ENCODE measurements around the gene ZMAT2. TPM values are rescaled to one million over a fixed set of nuclear protein-coding genes. Genes with fewer than 3 reads are reported as not detected.

Gene ZMAT2
- total RNA-seq, 1 experiment from 2014 or later = 55.3 TPM

DNA sequence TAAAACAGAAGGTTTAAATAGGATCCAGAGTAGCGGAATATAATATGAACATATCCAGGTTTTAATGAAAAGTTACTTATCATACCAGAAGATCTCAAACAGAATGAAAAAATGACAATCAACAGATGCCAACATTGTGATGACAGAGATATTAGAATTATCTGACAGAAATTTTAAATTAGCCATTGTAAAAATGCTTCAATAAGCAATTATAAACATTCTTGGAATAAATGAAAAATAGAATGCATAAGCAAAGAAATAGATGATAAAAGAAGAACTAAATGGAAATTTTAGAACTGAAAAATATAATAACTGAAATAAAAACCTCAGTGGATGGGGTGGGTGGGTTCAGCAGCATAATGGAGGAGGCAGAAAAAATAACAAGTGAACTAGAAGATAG is 37.2 kb downstream of the ZMAT2 start:
- ATAC-seq (no peak), DNase-seq (ENCODE audit: low read depth, low spot score) (no peak)
- H2AFZ ChIP-seq (ENCODE audit: low read depth, low read length, poor library complexity, severe bottlenecking) = no peak overlapping the region
- CTCF ChIA-PET = no interaction called here
- no peaks in the 10 kb centered on the region for H3K9me3 ChIP-seq (ENCODE audit: control insufficient read depth in 1 of 2, insufficient read depth in 1 of 2, low read depth in 1 of 2, low read length in 2 of 2)
- no peaks in the 10 kb centered on the region for H3K79me2 ChIP-seq (ENCODE audit: insufficient read depth, low read length)
- H3K4me3 ChIP-seq (replicated peaks in 1 of 2; ENCODE audit: low read depth in 1 of 2, low read length in 2 of 2) = no peak overlapping the region
- RAD21 ChIA-PET (ENCODE audit: low non-redundant PET in 1 of 2, low total read pairs in 2 of 2, uncharacterized antibody in 2 of 2, unreplicated experiment in 2 of 2) = no interaction called here
- intact Hi-C loops (cut with micrococcal nuclease) = no loop called here
- H3K9ac ChIP-seq (ENCODE audit: low read length) = no peak overlapping the region
- no peaks in the 10 kb centered on the region for H4K20me1 ChIP-seq (ENCODE audit: insufficient read depth)
- POLR2A ChIA-PET = no interaction called here
- H3K27ac ChIP-seq (ENCODE audit: low read depth, low read length) = no peak overlapping the region
- H3K4me2 ChIP-seq (ENCODE audit: low read length) = no peak overlapping the region
- no TSS peak for BruUV-seq (replicated peaks)
- no peak for TF ChIP-seq EGR1 (IDR thresholded peaks at IDR 0.05; ENCODE audit: low read depth)
- TF ChIP-seq, protein P1, sequence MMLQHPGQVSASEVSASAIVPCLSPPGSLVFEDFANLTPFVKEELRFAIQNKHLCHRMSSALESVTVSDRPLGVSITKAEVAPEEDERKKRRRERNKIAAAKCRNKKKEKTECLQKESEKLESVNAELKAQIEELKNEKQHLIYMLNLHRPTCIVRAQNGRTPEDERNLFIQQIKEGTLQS (IDR thresholded peaks at IDR 0.05) = no peak
- no peak for TF ChIP-seq EZH2phosphoT487 (IDR thresholded peaks at IDR 0.05; ENCODE audit: borderline replicate concordance)
- TF ChIP-seq, protein P2, sequence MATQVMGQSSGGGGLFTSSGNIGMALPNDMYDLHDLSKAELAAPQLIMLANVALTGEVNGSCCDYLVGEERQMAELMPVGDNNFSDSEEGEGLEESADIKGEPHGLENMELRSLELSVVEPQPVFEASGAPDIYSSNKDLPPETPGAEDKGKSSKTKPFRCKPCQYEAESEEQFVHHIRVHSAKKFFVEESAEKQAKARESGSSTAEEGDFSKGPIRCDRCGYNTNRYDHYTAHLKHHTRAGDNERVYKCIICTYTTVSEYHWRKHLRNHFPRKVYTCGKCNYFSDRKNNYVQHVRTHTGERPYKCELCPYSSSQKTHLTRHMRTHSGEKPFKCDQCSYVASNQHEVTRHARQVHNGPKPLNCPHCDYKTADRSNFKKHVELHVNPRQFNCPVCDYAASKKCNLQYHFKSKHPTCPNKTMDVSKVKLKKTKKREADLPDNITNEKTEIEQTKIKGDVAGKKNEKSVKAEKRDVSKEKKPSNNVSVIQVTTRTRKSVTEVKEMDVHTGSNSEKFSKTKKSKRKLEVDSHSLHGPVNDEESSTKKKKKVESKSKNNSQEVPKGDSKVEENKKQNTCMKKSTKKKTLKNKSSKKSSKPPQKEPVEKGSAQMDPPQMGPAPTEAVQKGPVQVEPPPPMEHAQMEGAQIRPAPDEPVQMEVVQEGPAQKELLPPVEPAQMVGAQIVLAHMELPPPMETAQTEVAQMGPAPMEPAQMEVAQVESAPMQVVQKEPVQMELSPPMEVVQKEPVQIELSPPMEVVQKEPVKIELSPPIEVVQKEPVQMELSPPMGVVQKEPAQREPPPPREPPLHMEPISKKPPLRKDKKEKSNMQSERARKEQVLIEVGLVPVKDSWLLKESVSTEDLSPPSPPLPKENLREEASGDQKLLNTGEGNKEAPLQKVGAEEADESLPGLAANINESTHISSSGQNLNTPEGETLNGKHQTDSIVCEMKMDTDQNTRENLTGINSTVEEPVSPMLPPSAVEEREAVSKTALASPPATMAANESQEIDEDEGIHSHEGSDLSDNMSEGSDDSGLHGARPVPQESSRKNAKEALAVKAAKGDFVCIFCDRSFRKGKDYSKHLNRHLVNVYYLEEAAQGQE (IDR thresholded peaks at IDR 0.05; ENCODE audit: low read depth) = no peak
- no peak for TF ChIP-seq SIN3A (IDR thresholded peaks at IDR 0.05; ENCODE audit: low read depth)
- TF ChIP-seq RAD21 (IDR thresholded peaks at IDR 0.05; ENCODE audit: low read depth) = no peak
- TF ChIP-seq FOSL1 (IDR thresholded peaks at IDR 0.05; ENCODE audit: low read depth) = no peak
- no peak for TF ChIP-seq CBX3 (IDR thresholded peaks at IDR 0.05; ENCODE audit: low read depth)
- TF ChIP-seq, protein P3, sequence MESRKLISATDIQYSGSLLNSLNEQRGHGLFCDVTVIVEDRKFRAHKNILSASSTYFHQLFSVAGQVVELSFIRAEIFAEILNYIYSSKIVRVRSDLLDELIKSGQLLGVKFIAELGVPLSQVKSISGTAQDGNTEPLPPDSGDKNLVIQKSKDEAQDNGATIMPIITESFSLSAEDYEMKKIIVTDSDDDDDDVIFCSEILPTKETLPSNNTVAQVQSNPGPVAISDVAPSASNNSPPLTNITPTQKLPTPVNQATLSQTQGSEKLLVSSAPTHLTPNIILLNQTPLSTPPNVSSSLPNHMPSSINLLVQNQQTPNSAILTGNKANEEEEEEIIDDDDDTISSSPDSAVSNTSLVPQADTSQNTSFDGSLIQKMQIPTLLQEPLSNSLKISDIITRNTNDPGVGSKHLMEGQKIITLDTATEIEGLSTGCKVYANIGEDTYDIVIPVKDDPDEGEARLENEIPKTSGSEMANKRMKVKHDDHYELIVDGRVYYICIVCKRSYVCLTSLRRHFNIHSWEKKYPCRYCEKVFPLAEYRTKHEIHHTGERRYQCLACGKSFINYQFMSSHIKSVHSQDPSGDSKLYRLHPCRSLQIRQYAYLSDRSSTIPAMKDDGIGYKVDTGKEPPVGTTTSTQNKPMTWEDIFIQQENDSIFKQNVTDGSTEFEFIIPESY (IDR thresholded peaks at IDR 0.05; ENCODE audit: extremely low read depth, insufficient replicate concordance, low read length) = no peak
- no peak for TF ChIP-seq ZFX (IDR thresholded peaks at IDR 0.05)
- no peak for TF ChIP-seq POLR2AphosphoS5 (IDR thresholded peaks at IDR 0.05; ENCODE audit: low read depth, low read length)
- no peak for TF ChIP-seq SRF (IDR thresholded peaks at IDR 0.05; ENCODE audit: low read depth)
- TF ChIP-seq JUND (IDR thresholded peaks at IDR 0.05) = no peak
- no peaks in the 10 kb centered on the region for H3K36me3 ChIP-seq (ENCODE audit: control insufficient read depth in 1 of 2, insufficient read depth in 2 of 2, low read length in 2 of 2)
- no peaks in the 10 kb centered on the region for H3K4me1 ChIP-seq (ENCODE audit: control insufficient read depth in 1 of 2, insufficient read depth in 2 of 2, low read length in 2 of 2)
- H3K9me2 ChIP-seq (ENCODE audit: insufficient read depth) = no peaks in the 10 kb centered on the region
- no peaks in the 10 kb centered on the region for H3K27me3 ChIP-seq (ENCODE audit: insufficient read depth, low read length)
